NCI-H2196 (cell line): ENCODE data around the gene IMPA2.
"Not testable (repeated sequence)": the region's sequence is repeated elsewhere in the genome, so short reads cannot be mapped to it uniquely, and the experiment has no call there.

ENCODE experiments used
- DNase-seq: peaks from one replicate; lab custom pipeline; 2025; ENCODE audit not compliant: unreplicated experiment; lab: John Stamatoyannopoulos, UW

IMPA2 gene

DNA sequence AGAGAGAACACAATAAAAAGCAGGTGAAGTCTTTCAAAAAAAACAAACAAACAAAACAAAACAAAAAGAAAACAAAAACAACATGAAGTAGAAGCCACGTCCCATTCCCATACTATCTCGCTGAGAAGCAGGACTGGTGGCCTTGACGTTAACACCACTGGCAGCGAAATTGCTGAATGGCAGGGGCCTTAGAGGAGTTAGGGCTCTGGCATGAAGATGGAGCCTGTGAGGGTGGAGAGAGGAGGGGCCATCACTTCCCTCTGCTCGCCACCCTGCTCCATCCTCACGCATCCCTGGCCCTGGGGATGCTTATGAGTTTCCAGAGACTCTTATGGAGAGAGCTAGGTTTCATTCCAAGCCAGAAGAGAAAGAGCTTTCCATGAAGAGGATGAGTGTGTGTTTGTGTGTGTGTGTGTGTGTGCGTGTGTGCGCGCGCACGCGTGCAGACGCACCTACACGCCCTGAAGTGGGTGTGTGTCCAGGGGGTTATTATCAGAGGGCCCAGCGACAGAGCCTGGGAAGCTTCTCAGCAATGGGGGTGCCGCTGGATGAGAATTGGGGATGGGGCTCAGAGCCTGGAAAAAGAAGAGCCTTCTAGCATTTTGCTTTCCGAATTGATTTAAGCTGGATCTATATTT lies 20.4 kb upstream of the IMPA2 start:
- DNase-seq, result no peak

DNA sequence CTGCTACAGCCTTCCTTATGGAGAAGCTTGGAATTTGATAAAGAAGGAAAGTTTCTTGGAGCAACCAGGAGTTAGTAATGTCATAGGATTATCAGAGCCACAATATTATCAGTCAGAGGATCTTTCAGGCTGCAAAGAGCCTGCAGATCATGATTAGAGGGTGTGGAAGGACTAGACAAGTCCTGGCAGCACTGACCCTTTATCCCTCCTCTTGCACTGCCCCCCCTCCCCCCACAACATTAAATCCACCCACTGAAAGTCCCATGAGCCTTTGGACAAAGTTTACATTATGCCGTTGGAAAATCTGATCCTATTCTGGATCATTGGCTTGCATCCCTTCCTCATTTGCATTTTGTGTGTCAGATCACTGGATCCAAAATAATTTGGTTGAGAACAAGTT lies 18.7 kb upstream of the IMPA2 start:
- no peak for DNase-seq

DNA sequence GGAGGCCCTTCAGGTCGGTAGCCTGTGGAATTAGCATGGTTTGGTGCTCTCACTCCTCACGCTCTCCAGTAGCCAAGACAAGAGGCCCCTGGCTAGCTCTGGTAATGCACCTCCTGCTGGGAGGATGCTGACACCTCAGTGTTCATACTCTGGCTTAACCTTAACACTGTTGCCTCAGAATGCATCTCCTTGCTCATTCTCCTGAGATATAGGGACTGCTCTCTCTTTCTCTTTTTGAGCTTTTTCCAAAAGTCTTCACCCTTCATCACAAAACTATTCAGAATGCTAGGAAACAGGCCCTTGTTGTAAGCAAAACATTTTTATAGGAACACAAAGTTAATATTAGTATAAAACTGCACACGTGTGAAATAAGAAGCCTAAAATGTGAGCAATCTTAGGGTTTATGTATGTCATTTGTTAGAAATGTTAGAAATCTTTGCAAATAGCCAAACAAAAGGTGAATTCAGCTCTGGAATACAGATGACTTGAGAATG lies 17.3 kb upstream of the IMPA2 start:
- DNase-seq, result no peak

- no peak for DNase-seq
These were observed 11.1 kb upstream of the IMPA2 start for GRCh38 chr18:11969904-11970835.

DNA sequence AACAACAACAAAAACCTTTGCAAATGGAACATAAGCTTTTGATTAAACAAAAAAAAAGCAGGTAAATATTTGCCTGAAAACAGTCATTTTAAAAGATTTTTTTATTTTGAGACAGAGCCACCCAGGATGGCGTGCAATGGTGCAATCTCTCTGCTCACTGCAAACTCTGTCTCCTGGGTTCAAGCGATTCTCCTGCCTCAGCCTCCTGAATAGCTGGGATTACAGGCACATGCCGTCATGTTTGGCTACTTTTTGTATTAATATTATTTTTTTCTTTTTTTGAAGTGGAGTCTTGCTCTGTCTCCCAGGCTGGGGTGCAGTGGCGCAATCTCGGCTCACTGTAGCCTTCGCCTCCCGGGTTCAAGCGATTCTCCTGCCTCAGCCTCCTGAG lies 10.5 kb upstream of the IMPA2 start:
- not testable (repeated sequence) for DNase-seq

DNA sequence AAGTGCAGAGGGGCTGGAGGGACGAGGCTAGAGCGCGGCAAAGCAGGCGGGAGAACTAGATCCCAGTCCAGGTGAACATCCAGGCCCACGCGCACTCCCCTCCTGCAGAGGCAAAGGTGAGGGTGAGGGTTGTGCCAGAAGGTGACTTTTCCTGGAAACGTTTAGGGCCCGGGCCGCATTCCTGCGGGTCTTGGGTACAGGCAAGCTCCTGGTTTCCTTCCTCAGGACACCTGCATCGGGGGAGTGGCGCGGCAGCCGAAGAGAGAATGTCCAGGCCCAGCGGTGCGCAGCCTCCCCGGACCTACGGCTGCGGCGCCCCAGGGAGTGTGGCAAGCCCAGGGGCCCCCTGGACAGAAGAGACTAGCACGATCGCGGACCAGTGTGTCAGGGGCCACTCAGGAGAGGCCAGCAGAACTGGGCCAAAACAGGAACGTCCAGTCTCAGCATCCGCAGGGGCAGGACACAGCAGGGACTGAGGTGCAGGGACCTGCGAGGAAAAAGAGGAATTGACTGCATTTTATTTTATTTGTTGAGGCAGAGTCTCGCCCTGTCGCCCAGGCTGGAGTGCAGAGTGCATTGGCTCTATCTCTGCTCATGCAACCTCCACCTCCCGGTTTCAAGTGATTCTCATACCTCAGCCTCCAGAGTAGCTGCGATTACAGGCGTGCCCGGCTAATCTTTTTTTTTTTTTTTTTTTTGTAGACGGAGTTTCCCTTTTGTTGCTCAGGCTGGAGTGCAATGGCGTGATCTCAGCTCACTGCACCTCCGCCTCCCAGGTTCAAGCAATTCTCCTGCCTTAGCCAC lies 8.7 kb upstream of the IMPA2 start:
- no peak for DNase-seq

GRCh38 chr18:11974741-11975325 lies 6.5 kb upstream of the IMPA2 start:
- no peak for DNase-seq

DNA sequence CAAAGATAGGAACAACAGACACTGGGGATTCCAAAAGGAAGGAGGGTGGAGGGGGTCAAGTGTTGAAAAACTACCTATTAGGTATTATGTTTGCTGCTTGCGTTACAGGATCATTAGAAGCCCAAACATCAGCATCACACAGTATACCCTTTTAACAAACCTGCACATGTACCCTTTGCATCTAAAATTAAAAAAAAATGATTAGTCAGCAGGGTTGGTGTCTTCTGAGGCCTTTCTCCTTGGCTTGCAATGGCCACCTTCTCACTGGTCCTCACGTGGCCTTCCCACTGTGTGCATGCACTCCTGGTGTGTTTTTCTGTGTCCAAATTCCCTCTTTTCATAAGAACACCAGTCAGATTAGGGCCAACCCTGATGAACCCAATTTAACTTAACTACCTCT lies 5.6 kb upstream of the IMPA2 start:
- no peak for DNase-seq

GRCh38 chr18:11976315-11977152 lies 4.8 kb upstream of the IMPA2 start:
- DNase-seq, result no peak

DNA sequence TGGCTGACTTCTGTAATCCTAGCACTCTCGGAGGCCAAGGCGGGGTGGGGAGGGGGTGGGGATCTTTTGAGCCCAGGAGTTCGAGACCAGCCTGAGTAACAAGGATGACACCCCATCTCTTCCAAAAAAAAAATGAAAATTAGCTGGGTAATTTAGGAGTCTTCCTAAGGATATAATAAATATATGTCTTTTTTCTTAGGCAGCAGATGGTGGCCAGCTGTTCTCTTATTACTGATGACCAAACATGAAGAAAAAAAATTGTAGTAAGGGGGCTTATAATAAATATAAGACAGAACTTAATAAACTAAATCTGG lies 4.2 kb upstream of the IMPA2 start:
- no peak for DNase-seq

DNA sequence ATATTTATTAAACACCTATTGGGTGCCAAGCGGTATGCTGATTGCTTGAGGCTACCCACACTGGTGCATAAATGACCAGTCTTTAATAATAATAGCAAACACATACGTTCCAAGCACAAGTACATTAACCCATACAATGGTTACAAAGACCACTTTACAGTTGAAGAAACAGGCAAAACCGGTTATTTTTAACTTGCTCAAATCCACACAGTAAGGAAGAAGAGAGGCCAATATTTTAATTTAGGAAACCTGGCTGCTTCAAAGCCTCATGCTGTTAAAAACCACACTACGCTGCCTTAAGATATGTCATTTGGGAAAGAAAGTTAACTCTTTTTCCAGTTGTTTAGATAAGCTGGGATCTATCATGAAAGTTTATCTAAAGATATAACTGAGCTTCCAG lies 2.4 kb upstream of the IMPA2 start:
- DNase-seq, result no peak

DNA sequence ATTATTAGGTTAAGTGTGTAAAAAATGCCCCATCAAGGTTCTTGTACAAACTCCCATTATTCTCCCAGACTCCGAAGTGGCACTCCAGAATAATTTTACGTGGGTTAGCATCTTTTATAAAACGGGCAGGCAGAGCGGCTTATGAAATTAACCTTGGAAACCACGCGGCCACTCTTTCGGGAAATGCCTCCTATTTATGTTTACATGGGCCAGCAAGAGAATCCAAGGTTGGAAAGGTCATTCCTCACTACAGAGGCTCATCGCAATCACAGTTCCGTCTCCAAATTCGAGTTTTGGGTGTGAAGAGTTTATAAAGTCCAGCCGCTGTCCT lies 1.2 kb upstream of the IMPA2 start:
- no peak for DNase-seq

GRCh38 chr18:11980494-11981191 lies 664 bp upstream of the IMPA2 start:
- DNase-seq, result peak; percentile 100

GRCh38 chr18:11981543-11982366 lies 448 bp downstream of the IMPA2 start:
- DNase-seq, result no peak

- DNase-seq, result no peak
These were observed 1.7 kb downstream of the IMPA2 start for GRCh38 chr18:11982981-11983380.

- DNase-seq, result no peak
These were observed 2.3 kb downstream of the IMPA2 start for GRCh38 chr18:11983592-11983991.

DNA sequence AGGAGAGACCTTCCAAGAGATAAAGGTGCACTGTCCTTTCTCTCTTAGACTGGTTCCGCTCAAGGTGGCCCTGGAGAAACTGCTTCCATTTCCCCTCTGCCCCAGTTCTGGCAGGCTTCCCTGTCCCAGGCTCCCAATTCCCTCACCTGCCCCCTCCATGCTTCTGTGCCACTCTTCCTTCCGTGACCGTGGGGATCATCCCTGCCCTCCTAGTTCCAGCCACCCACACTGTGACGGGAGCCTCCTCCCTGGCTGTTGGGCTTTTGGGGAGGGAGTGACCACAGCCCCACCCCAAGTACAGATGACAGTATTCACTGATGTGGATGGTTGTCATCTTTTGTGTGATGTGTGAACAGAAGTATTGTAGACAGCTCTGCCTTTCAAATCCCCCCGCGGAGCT lies 2.8 kb downstream of the IMPA2 start:
- no peak for DNase-seq

GRCh38 chr18:11985586-11985985 lies 4.3 kb downstream of the IMPA2 start:
- no peak for DNase-seq

DNA sequence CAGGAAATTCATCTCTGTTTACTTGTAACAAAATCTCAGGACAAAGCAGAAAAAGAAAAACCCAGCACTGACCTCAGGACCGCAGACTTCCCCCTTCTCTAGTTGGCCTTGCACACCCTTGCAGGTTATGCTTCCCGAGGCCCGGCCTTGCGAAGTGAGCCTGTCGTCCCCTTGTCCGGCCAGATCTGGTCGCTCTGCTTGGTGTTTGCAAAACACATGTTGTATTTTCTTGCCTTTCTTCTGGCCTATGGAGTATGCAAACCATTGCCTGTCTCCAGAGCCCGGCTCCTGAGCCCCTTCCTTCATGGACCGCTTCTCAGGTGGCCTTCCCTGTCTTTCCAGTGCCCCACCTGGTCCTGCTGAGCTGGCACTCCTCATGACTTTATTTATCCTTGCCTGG lies 4.8 kb downstream of the IMPA2 start:
- DNase-seq, result no peak
